ENCODE data around the gene ATP11A.

Gene ATP11A

DNA sequence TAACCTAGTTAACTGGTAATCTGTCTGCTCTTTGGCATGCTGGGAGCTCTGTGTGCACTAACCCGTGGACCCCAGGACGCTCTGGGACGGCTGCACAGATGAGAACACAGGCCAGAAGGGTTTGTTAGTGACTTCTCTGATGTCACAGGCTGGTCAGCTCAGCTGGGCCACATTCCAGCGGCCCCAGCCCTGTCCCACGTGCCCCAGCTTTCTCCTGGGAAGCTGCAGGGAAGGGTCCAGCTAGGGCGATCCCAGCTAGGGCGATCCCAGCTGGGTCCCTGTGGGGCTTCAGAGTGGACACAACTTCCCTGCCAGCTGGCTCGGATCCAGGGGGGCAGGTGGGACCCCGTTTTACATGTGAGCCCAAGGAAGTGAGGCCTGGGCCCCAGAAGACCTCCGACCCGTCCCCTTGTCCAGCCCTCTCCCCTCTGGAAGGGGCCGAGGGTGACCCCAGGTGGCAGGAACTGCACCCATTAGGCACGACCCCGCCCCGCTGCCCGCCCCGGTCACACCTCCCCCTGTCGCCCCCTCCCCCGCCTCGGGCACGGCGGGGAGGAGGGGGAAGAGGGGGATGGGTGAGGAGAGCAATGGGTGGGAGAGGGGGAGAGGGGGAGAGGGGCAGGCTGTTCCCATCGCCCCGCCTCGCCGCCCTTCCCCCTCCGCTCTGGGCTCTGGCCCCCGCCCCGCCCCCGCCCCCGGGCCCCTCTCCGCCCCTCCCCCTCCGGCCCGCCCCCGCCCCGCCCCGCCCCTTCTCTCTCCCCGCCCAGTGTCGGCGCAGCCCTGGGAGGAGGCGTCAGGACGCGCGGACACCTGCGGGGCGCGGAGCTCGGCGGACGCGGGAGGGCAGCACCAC is 204.0 kb downstream of the ATP11A start:
- DNase-seq (ENCODE audit: low read depth), result no peak

DNA sequence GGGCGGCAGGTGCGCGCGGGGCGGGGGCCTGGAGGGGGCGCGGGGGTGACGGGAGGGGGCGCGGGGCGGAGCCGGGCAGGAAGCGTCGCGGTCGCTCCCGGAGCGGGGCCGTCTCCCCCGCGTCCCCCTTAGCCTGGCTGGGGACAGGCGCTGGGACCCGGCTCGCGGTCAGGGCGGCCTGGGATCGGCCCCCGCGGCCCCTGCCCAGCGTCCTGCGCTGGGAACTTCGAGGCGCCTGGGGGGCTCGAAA is 204.5 kb downstream of the ATP11A start:
- DNase-seq (ENCODE audit: low read depth), result no peak

DNA sequence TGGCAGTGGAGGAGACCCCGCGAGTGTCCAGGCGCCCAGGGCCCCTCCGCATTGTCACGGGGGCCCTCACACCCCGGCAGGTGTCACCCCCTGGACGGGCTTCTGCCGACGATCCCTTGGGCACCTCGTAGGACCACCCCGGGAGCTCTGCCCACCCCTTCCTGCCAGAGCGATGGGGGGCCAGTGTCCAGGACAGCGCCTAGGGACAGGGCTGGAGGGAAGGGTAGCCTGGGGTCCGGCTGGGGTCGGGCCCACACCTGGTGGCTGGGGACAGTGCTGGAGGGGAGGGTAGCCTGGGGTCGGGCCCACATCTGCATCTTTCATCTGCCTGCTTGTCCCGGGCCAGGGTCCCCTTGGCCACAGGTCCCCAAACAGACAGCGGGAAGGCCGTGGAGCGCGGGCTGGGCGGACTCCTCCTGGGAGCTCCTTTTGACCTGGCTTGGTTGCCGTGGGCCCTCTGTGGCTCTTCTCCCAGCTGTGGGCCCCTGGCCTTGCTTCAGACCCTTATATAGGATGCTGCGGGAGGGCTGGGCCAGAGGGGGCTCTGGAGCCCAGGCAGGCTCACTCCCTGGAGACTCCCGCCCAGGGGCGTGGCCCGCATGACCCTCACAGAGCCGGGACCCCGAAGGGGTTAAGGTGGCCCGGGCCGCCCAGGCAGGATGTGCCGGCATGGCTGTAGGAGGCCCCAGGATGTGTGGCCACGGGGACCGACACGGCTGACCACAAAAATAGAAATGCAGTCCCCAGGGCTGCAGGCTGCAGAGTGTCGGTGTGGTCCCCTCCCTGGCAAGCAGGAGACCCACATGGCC is 205.0 kb downstream of the ATP11A start:
- DNase-seq (ENCODE audit: low read depth), result no peak

DNA sequence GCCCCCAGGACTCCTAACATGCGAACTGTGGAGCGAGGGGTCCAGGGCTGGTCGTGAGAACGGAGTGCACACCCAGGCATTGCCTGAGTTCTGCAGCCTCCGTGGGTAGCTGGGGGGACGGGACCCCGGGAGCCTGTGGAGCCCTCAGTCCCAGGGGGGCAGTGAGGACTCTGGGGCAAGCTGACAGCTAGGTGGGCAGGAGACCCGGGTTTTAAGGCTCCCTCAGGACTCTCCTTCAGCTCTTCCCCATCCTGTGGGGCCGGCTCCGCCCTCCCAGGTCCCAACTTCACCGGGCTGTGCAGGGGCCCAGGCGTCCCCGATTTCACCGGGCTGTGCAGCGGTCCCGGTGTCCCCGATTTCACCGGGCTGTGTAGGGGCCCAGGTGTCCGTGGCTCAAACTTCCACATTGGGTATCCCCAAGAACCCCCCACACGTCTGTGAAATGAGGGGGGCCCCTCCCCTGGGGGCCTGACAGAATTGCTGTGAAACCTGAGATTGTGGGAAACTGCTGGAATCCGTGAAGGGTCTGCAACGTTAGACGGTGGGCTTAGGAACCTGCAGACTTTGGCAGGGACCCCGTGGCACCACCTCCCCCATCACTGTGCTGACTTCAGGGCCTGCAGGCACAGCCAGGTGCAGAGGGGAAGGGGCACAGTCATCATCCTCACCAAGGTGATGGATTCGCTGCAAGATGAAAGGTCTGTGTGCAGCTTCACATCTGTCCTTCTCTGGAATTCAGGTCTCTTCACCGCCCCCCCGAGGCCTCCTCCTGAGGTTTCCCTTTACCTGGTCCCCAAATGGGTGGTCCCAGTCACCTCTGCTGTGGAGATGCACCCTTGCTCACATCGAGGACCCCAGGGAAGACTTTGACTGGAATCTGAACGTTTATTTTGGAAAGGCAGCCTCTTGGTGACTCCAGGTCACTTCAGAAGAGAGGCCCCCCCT is 206.0 kb downstream of the ATP11A start:
- DNase-seq (ENCODE audit: low read depth), result no peak

- DNase-seq (ENCODE audit: low read depth), result no peak
These were observed 207.1 kb downstream of the ATP11A start for GRCh38 chr13:112896736-112897602.

GRCh38 chr13:112897603-112897955 is 207.7 kb downstream of the ATP11A start:
- no peak for DNase-seq (ENCODE audit: low read depth)

DNA sequence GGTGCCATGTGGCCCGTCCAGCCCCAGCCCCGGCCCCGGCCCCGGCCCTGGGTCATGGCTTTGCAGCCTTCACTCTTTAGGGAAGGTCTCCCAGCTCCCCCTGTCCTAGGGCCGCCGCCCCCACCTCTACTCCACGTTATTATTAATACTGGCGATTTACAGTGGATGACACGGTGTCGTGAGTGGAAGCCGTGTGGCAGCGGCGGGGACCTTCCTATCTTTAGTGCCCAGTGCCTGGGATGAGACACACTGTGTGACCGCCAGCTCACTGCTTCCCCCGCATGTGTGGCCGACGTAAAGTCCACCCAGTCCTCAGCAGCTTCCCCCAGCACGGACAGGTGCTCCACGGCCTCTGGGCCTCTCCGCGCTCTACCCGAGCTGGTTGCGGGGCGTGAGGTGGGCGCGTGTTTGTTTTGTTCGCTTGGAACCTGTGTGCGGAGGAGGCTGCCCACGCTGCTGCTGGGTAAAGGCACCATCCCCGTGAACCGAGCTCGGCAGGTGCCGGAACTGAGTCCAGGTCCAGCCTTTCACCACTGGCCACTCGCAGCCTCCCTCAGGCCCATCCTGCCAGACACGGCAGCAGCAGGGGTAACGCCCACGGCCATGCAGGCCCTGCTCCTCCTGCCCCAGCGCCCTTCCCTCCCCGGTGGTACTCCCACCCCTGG is 208.2 kb downstream of the ATP11A start:
- DNase-seq (ENCODE audit: low read depth), result no peak

- no peak for DNase-seq (ENCODE audit: low read depth)
These were observed 208.9 kb downstream of the ATP11A start for GRCh38 chr13:112898621-112899280.

DNA sequence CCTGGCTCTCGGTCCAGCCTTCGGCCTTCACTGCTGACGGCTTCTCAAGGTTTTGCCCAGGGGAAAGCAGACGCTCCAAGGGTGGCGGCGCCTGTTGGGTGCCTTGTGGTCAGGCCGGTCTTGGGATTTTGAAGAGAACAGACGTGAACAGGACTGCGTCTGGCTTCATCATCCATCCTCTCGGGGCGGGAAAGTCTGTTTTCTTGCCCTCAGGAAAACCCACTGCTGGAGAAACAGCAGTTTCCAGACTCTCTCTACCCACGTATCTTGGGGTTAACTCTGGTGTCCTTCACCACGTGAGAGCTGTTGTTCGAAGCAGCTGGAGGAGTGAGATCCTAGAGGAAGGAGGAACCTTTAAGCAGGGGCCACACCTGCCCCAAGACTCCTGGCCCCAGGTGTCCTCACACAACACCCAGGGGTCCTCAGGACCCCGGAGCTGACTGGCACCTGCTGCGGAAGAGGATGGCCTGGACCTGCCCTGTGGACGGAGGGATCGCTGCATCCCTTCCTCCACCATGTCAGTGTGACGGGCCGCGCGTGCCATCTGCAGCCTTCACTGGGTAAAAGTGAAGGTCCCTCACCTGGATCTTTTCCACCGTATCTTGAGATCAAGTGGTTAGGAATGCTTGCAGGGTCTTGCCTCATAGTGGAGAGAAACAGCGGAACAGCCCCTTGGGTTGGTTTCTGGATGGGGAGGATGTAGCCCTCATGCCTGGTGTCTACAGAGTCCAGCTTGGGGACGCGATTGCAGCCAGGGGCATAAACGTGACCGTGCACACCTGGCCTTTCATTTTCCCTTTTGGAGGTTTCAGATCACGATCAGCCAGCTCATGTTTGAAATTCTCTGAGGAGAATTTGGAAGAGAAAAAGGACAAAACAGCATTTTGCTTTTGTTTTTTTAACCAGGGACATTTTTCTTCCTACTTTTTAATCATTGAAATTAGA is 209.7 kb downstream of the ATP11A start:
- no peak for DNase-seq (ENCODE audit: low read depth)

- DNase-seq (ENCODE audit: low read depth), result no peak
These were observed 210.4 kb downstream of the ATP11A start for GRCh38 chr13:112900226-112900600.

DNA sequence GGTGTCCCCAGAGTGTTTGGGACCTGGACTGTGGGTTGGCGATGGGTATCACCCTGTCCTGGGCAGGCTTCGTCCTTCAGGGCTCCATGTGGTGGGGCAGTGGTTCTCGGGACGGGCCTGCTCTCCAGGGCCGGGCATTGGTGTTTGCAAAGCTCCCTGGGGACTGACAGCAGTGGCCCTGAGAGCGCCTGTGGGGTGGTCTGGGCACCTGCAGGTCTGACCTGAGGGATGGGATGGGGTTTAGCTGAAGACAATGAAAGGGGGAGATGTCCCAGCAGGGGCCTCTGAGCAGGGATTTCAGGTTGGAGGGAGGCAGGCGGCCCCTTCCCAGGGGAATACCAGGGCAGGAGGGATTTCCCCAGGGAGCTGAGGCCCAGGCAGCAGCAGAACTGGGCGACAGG is 210.9 kb downstream of the ATP11A start:
- no peak for DNase-seq (ENCODE audit: low read depth)

GRCh38 chr13:112902101-112902651 is 212.3 kb downstream of the ATP11A start:
- DNase-seq (ENCODE audit: low read depth), result no peak

GRCh38 chr13:112902669-112903068 is 212.8 kb downstream of the ATP11A start:
- no peak for DNase-seq (ENCODE audit: low read depth)

- no peak for DNase-seq (ENCODE audit: low read depth)
These were observed 213.3 kb downstream of the ATP11A start for GRCh38 chr13:112903071-112903577.

DNA sequence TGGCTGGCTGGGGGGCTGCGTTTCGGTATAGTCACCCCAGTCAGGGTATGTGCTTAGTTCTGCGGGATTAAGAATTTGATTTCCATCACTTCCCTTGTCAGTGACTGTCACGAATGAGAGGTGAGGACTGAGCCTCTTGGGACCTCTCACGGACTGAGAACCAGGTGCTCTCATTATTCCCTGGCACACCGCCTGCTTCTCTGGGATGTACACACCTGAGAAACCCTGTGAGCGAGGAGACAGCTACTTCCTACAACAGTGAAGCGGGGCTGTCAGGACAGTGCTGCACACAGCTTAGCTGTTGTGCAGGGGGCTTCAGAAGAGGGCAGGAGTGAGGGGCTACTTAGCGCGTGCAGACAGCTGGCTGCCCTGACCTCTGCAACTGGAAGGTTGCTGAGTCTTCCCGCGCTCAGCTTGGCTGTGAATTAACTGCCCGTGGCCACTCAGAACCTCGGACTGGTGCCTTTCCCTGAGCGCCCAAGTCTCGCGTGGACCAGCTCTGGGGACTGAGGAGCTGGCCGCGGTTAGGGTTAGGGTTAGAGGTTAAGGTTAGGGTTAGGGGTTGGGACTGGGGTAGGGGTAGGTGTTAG is 213.9 kb downstream of the ATP11A start:
- no peak for DNase-seq (ENCODE audit: low read depth)

GRCh38 chr13:112904436-112904960 is 214.7 kb downstream of the ATP11A start:
- no peak for DNase-seq (ENCODE audit: low read depth)

DNA sequence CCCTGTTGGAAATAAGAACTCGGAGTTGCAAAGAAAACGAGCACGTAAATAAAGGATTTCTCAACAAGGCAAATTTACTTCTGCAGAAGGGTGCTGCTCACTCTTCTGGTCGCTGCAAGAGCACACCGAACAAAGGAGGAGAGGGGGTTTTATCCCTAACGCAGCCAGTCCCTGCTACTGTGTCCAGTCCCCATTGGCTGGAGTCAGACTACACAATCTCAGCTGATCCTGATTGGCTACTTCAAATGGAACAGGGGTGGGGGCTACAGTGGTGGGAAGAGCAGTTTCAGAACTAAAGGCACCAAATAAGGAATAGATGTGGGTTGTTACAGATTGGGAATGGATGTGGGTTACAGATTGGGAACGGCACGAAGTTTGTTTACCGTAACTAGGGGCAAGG is 215.2 kb downstream of the ATP11A start:
- DNase-seq (ENCODE audit: low read depth), result no peak

DNA sequence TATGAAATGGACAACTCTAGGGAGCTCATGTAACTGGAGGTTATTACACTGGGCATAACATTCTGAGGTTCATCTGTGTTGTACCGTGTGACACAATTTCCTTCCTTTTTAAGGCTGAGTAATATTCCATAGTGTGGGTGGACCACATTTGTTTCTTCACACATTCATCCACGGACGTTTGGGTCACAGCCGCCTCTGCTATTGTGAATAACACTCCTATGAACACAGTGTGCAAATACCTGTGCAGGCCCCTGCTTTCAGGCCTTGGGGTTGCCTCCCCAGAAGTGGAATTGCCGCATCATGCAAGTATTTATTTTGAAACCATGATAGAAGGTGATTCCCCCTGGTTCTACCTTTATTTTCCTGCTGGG is 215.8 kb downstream of the ATP11A start:
- no peak for DNase-seq (ENCODE audit: low read depth)

All from GM04504 (cell line).